Measurements from ENCODE around the gene SNAP25.
A peak's percentile ranks its signal among the peaks of the same experiment; 100 is the strongest.

The SNAP25 gene

DNA sequence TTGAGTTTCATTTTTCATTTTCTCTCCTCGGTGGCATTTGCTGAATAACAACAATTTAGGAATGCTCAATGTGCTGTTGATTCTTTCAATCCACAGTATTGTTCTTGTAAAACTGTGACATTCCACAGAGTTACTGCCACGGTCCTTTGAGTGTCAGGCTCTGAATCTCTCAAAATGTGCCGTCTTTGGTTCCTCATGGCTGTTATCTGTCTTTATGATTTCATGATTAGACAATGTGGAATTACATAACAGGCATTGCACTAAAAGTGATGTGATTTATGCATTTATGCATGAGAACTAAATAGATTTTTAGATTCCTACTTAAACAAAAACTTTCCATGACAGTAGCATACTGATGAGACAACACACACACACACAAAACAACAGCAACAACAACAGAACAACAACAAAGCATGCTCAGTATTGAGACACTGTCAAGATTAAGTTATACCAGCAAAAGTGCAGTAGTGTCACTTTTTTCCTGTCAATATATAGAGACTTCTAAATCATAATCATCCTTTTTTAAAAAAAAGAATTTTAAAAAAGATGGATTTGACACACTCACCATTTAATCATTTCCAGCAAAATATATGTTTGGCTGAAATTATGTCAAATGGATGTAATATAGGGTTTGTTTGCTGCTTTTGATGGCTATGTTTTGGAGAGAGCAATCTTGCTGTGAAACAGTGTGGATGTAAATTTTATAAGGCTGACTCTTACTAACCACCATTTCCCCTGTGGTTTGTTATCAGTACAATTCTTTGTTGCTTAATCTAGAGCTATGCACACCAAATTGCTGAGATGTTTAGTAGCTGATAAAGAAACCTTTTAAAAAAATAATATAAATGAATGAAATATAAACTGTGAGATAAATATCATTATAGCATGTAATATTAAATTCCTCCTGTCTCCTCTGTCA is 88.1 kb downstream of the SNAP25 start:
- DNase-seq = peak; percentile 27

DNA sequence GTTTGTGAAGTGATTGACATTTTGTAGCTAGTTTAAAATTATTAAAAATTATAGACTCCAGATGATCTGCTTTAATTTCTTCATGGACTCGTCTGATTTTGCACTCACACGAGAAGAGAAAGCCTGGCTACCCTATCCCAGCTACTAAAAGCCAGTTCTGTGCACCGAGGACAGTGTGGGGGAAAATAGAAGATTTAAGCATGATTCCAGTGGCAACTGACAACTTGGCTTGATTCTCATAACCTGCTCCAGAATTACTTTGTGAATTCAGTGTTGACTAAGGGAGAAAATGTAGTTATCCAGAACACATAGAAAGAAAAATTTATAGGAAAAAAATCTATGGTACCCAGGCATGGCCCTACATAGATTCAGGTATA is 88.7 kb downstream of the SNAP25 start:
- no peak for DNase-seq

DNA sequence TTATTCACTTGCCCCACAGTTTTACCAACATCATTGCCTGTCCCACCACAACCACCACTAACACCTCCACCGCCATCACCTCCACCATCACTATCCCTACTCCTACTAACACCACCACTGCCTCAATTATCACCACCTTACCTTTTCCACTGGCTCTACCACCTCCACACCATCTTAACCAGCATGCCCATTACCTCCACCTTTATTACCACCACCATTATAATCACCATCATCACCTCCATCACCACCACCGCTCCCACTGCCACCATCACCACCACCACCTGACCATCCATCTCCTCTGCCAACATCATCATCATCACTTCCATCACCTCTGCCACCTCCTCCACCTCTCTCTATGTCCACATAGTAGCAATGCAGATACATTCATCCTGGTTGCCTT is 90.0 kb downstream of the SNAP25 start:
- no peak for DNase-seq

DNA sequence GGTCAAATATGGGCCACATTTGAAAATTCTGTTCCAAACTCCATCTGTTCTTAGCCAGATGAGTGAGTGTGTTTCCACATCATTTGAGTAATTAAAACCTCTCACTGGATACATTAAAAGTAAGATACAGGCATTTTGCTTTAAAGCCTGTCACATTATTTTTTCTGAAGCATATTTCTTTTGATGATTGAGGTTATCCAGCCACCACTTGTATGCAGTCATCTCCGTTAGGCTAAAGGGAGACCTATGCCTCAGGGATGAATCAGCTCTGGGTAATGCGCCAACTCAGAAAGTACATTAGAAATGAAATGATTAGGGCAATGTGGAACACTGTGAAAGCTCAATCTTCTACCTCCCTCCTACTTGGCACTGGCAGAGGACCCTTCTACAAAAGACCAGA is 90.7 kb downstream of the SNAP25 start:
- DNase-seq = no peak

DNA sequence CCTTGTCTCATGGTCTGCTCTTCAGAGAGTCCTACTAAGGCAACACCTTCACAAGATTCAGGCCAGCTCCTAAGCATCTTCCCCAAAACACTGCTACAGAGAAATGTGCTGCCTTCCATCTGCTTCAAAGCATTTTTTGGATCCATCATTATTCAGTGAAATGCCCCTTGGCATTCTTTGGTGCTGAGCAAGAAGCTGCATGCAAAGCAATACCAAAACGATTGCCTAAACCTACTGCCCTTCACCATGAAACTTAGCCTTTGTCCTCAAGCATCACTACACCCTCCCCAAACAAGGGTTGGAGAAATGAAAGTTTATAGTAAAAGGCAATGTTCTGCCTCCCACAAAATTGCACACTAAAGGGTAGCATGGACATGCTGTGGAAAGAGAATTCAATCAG is 93.5 kb downstream of the SNAP25 start:
- DNase-seq = no peak

DNA sequence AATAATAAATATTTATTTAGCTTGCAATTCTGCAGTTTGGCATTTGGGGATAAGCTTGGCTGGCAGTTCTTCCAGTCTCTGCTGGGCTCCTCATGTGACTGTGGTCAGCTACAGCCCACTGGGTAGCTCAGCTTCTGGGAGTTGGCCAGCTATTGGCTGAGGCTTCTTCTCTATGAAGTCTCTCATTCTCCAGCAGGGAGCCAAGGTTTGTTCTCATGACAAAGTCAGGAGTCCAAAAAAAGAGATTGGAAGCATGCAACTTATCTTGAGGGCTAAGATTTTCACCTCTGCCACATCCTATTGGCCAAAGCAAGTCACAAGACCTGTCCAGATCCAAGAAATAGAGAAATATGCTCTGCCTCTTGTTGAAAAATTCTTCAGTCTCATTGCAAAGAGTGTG is 94.6 kb downstream of the SNAP25 start:
- no peak for DNase-seq

DNA sequence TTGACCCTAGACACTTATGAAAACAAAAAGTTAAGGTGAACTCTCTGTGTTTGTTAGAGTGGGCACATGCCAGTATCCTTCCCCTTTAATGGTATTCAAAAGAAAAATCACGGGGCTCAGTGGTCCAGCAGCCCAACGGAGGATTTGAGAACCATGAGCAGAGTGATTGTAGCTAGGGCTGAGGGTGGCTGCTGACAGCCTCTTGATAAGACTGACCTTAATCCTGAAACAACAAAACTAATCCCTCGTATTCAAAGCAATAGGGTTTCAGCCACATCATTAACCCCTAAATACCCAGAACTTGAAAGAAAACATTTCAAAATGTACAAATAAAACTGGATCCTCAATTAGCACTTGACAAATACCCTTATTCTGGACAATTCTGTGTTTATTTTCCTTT is 95.1 kb downstream of the SNAP25 start:
- no peak for DNase-seq

DNA sequence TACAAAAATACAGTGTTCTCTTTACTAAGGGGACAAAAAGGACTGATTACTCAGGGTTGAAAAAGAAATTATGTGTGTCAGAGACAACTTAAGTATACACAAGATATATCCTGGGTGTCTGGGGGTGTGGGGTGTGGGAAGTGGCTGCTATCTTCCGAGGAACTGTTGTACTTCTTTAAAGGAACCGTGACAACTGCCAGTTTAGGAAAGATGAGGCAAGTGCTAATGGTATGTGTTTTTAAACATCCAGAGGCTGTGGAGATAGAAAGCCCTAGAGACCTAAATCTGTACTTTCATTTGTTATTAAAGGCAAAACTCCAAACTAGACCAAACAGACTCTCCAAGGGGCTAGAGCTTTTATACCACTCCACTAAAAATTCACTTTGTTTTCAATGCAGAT is 95.6 kb downstream of the SNAP25 start:
- no peak for DNase-seq

DNA sequence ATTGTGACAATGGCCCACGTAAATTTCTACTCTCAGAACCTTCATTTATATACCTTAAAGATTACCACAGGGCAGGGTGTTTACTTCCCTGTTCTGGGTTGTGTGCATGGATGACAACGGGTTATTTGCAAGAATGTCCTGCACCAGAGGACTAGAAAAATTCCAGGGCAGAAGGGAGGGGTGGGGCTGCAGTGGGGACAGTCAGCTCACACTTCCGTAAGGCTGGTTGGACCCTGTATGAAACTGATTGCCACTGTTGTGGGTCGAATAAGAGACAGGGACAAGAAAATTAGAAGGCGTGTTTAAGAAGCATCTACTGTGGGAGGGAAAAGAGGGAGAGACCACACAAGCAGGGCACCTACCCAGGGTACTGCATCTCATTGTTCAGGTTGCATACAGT is 96.5 kb downstream of the SNAP25 start:
- DNase-seq = no peak

DNA sequence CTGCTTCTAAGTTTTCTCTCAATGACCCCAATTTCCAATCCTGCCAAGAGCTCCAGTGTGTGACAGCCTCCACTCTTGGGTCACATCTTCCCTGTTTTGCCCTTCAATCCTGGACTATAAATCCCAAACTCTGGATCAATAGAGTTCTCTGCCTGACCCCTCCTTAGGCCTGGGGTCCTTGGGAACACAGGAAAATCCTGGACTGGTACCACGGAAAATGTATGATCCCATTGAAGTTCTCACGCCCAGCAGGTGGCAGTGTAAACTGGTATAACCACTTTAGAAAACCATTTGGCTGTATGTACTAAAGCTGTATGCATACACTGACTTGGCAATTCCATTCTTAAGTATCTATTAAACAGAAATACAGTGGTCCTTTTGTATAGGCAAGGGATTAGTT is 98.0 kb downstream of the SNAP25 start:
- peak; percentile 66 for DNase-seq

DNA sequence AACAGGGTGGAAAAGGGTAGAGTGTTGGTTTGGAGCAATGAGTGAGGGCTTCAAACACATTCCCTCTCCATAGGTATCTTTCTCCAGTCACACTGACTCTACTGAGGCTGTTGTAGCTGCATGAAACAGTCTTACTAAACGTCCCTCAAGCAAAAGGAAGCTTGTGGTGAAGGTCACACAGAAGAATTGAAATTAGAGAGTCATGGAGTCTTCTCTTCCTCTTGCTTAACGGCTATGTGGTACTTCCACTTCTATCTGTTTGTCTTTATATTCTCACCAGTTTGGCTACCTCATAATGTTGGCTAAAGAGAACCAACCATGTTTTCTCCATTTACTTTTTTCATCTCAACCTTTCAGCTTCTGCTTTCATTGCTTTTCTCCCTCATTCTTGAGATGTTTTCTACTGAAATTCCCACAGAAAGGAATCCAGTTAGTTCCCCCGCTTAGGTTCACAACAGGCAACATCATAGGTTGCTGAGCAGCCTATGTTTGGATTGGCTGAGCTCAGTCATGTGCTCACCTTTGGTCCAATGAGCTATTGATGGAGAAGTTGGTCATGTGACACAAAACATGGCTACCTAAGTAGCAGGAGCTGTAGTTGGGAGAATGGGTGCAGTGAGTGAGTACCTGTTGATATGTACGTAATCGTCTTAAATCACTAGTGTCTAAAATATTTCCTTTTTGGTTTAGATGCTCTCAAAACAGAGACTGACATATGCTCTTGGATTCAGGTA is 99.8 kb downstream of the SNAP25 start:
- no peak for DNase-seq

DNA sequence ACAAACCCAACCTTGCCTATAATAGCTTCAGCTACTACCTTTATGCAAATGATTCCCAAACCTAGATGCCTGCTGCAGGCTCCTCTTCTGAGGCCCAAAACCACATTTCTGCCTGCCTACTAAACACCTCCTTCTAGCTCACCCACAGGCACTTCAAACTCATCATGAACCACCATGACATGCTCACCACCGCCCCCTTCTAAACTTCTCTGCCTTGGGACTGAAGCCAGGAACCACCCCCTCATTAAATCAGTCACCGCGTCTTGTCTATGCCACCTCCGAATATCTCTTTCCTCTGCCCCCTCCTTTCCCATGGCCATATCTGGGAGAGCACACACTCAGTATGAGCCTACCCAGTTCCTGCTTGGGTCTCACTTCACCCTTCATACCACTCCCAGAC is 101.2 kb downstream of the SNAP25 start:
- DNase-seq = no peak

DNA sequence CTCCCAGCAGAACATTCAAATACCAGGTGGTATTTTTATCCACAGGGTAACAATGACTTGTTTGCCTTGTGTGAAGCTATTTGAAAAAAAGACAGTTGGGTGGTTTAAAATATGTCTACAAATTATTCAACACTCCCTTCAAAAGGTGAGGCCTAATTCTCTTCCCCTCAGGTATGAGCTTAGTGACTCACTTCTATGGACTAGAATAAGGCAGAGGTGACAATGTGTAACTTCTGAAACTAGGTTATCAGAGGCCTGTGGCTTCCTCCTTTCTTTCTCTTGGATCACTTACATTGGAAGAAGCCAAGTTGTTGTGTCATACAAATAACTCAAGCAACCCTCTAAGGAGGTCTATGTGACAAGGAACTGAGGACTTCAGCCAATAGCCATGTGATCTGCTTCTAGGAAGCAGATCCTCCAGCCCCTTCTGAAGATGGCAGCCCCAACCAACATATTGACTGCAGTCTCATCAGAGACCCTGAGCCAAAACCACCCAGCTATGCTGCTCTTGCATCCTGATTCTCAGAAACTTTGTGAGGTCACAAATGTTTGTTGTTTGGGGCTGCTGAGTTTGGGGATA is 102.6 kb downstream of the SNAP25 start:
- no peak for DNase-seq

DNA sequence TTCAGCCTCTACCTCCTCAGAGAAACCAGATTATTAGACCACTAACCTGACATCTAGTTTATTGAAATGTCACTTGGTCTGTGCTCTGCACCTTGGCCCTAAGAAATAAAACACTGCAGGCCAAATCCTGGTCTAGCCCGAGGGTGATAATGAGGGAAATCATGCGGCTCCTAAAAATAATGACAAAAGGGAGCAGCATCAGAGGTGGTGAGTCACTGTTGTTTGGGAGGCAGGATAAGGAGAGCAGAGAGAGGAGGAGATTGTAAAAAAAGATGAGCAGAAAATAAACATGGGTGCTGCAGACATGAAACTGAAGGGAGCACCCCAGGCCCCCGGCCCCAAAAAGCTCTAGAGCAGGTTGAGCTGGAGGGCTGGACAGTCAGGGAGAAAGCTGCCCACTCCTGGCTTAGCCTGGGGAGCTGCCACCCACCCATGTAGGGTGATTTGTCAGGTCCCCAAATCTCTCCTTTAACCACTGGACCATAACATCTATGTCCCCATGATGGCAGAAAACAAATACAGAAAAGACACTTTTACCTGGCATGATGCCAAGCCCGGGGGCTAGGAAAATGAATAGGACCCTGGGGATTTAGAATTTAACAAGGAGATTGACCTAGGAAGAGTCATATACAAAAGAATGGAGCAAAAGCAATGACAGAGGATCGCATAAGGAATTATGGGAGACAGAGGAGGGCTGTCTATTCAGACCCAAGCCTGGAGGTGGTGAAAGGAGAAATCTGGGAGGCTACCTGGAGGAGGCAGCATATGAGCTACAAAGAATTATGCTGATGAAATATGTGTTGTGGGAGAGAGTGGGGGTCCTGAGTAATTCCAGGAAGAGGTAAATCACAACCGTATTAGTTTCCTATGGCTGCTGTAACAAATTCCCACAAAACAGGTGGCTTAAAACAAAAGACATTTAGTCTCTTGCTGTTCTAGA is 103.7 kb downstream of the SNAP25 start:
- DNase-seq = no peak

DNA sequence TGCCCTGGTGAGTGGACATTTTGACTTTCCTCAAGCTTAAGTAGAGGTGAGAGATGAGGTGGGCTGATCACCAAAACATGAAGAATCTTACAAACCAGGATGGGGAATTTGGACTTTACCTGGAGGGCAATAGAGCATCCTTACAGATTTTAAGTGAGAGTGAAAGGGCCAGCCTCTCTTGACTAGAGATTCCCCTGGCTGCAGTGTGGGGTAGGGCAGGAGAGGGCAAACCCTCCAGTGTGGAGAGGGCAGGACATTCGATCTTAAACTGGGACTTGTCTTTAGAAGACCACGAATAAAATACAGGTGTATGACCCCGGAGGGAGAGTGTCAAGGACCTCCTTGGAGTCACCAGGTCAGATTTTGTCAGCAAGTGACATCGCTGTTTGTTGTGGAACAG is 105.1 kb downstream of the SNAP25 start:
- no peak for DNase-seq

DNA sequence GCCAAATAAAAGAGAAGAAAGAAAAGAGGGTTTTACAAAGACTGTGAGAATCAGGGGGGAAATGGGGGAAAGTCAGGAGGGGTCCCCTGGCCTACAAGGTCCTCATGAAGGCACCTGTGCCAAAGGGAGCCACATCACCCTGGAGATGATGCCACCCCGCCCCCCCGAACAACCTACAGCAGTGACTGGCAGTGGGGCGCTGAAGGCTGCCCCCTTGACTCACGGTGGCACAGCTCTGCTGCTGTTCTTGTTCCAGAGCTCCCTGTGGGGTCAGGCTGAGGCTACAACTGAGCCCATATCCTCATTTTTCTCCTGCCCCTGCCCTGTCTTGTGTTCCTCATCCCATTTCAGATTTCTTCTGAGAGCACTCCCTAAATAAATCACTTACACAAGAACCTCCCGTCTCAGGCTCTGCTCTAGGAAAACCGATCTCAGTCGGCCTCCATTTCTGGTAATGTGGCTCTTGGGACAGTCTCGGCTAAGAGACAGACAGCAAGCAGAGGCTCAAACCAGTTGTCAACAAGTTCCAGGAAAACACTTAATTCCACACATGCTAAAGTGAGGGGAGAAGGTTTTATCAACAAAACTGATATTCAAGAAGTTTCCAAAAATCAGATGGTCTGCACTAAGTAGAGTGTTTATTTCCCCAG is 105.7 kb downstream of the SNAP25 start:
- DNase-seq = no peak

DNA sequence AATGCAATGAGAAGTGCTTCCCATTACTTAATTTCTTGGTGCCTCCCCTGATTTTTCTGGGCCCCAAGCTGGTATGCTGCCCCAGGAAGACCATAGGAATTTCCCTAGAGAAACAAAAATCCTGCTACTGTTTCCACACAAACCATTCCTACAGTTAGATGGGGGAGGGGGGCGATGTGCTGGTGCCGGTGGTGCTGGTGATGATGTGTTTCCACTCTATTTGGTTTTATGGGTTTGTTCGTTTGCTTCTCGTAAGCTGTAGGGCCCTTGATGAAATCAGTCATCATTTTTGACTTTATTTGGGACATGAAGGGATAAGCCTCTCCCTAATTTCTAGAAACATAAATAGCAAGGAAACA is 110.2 kb downstream of the SNAP25 start:
- peak; percentile 29 for DNase-seq

DNA sequence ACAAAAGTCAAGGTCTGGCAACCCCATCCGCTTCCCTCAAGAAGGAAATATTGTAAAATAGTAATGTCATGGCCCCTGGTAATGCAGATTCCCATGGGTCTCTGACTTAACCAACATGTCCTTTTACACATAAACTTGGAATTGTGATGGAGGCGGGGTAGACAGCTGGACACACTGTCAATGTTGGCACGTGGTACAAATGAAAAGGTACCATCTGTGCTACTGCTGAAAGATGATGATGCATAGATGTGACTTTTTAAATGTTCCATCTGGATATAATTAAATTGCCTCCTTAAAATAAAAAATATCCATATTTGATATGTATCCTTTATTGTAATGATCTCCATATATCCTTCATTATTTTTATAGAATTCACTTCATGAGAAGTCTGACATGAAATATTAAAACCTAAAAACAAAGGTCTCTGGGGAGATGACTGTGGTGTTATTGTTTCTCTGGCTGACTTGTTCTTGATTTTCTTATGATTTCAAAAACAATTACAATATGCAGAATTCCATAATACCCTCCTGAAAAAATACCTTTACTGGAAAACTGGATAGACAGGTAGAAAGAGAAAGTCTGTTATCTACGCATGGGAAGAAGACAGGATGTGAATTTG is 110.9 kb downstream of the SNAP25 start:
- no peak for DNase-seq

DNA sequence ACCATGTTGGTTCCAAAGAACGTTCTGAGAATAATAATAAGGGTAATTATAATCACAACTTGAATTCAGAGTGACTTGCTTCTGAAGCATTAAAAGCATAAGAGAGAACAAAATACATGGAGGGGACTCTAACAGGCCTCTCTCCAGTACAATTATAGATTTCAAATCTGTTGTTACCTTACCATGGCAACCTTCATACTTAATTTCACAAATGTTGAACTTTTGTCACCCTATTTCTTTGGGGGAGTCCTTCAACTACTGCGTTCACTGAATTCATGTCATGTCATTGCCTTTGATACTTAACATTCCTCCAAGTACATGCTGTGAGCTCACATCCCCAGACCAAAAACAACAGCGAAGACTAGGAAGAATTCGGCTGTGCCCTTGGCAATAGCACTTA is 111.4 kb downstream of the SNAP25 start:
- DNase-seq = no peak

DNA sequence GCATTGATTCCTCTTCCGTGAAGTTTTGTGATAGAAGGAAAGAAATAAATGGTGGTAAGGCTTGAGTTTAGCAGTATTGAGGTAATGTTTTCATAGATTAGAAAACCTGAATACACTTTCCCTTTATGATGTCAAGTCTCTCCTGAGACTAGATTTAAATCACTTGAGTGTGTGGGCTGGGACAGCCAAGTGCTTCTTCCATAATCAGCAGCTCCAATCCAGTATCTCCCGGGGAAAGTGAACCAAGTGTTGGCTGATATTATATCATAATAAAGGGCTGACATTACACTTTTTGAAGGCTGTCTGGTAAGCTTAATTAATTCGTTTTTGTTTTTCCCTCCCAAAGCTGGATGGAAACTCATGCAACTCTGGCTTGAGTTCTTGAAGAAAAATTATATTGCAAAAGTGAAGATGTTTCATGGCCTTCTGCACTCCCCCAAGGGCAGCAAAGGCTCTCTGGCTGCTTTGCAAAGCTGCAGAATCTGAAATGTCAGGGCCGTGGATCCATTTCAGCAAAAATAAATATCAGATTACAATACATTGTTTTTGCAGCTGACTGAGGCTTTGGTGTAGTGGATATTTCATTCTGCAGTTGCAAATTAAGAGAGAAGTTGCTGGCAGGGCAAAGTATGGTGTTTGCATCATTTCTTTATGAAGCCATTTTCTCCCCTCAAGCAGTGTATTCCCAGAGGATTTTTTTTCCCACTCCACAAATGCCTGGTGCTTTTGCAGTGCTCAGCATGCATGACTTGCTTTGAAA is 114.2 kb downstream of the SNAP25 start:
- no peak for DNase-seq

Data from OCI-M1 (cell line).